Kidney (tissue), 14 donors: ENCODE measurements around the gene MFGE8. TPM values are rescaled to one million over a fixed set of nuclear protein-coding genes. Genes with fewer than 3 reads are reported as not detected.

Experiments
- DNase-seq, 5 donors: peaks; one replicate each; pipeline ENCODE4 v3.0.0-alpha.2; 2013 to 2020
- FAIRE-seq: peaks from 2 replicates; lab custom pipeline; 2012; peaks lifted over from hg19 to GRCh38; lab: Jason Lieb, UNC
- H3K27ac ChIP-seq, 2 donors: one replicate each; pipeline ENCODE4 v1.7.0; 2013; ENCODE audit warnings: low read depth in 2 of 2, low read length in 2 of 2, inconsistent platforms in 1 of 2
- H3K27me3 ChIP-seq: one replicate; pipeline ENCODE4 v1.7.1; 2013; ENCODE audit warnings: low read length, inconsistent platforms; ENCODE audit not compliant: control insufficient read depth, insufficient read depth
- H3K36me3 ChIP-seq, 3 donors: one replicate each; pipeline versions ENCODE4 v1.7.0 to v1.7.1; 2013; ENCODE audit warnings: low read length in 3 of 3, control low read depth in 1 of 3, inconsistent platforms in 1 of 3; ENCODE audit not compliant: insufficient read depth in 3 of 3, control insufficient read depth in 2 of 3
- H3K4me1 ChIP-seq, 3 donors: one replicate each; pipeline versions ENCODE4 v1.7.0 to v1.7.1; 2013; ENCODE audit warnings: low read length in 3 of 3, inconsistent platforms in 1 of 3, low read depth in 1 of 3; ENCODE audit not compliant: control insufficient read depth in 2 of 3, insufficient read depth in 2 of 3
- H3K4me3 ChIP-seq, 3 donors: one replicate each; pipeline versions ENCODE4 v1.7.0 to v1.8.1; 2013; ENCODE audit warnings: low read length in 3 of 3, control low read depth in 1 of 3, inconsistent platforms in 1 of 3
- H3K9ac ChIP-seq, 3 donors: one replicate each; pipeline versions ENCODE4 v1.7.0 to v1.7.1; 2013; ENCODE audit warnings: low read length in 3 of 3, control low read depth in 1 of 3, inconsistent platforms in 1 of 3
- H3K9me3 ChIP-seq, 3 donors: one replicate each; pipeline versions ENCODE4 v1.7.0 to v1.7.1; 2013; ENCODE audit warnings: low read length in 3 of 3, control low read depth in 1 of 3, inconsistent platforms in 1 of 3; ENCODE audit not compliant: control insufficient read depth in 2 of 3, insufficient read depth in 1 of 3
- CTCF ChIP-seq: IDR thresholded peaks from 3 replicates; pipeline ENCODE4 v1.5.1; 2012; ENCODE audit warnings: mild to moderate bottlenecking, moderate library complexity, borderline replicate concordance; ENCODE audit not compliant: insufficient read depth; ENCODE audit errors: extremely low read depth
- intact Hi-C: fragments of 100-400 bp; cut with DNase I; formaldehyde crosslinking; loops from one replicate; pipeline ENCODE4 v1.11.1; 2022
- polyA plus RNA-seq: library from polyadenylated mRNA; stranded (reverse); fragments of 350-450 nt; fragmentation: Illumina TruSeq; extraction: RNeasy Lipid Tissue Mini Kit (QIAGEN cat#74804); gene quantifications from one replicate; pipeline ENCODE4 v1.2.3, GENCODE V29; 2014; ENCODE audit warnings: low read depth, low replicate concordance; ENCODE audit not compliant: insufficient read depth
- total RNA-seq: library from RNA; stranded (reverse); fragmentation: NEBNext Ultra II Directional; extraction: Animal tissue kit (Norgen Biotek cat#: 25700); gene quantifications from one replicate; pipeline ENCODE4 v1.2.1, GENCODE V29; 2021
- donor health status: control.
- donor health status: control.
- donor health status: control.
- donor health status: control.
- donor health status: control.
- donor health status: DM: yes; HTN: yes; CAD: no.
- donor health status: Normal renal cell carcinoma (clear cell type).

MFGE8 gene
- total and polyA plus RNA-seq, 2 donors from 2014 or later, result 88.0 to 184 TPM

DNA sequence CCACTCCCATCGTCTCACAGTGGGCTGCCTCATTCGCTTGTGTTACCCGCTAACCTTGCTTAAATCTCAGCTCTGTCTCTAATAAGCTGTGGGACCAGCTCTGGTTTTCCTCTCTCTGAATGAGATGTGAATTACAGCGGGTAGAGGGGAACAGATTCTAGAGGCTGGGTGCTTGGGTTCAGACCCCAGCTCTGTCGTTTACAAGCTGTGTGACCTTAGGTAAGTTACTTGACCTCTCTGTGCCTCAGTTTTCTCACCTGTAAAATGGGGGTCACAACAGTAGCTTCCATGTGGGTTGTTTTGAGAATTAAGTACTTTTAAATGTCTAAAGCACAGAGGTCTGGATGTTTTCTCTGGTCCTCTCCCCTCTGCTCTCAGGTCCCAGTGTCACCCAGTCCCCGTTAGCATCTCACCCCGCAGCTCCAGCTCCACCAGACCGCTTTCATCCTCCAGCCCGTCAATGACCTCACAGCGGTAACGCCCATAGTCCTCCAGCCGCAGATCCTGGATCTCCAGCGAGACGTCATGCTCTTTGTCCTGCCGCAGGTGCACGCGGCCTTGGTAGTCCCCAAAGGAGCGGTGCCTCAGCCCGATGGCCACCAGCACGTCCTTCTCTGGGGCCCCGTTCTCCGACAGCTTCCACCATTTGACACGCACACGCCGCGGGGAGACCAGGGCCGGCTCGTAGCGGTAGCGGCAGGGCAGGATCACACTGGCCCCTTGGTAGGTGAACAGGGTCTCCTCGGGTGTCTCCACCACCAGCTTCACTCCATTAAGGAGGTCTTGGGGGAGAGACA is 32.0 kb downstream of the MFGE8 start:
- no peaks in the 10 kb centered on the region for H3K9me3 ChIP-seq
- FAIRE-seq (no peak), DNase-seq (no peak)
- H3K4me1 ChIP-seq, result no peaks in the 10 kb centered on the region
- no peak for TF ChIP-seq CTCF
- no peak overlapping the region for H3K27ac ChIP-seq
- H3K27me3 ChIP-seq, result no peaks in the 10 kb centered on the region
- no peak overlapping the region for H3K9ac ChIP-seq
- intact Hi-C loops, result no loop called here
- no peaks in the 10 kb centered on the region for H3K36me3 ChIP-seq
- no peak overlapping the region for H3K4me3 ChIP-seq

DNA sequence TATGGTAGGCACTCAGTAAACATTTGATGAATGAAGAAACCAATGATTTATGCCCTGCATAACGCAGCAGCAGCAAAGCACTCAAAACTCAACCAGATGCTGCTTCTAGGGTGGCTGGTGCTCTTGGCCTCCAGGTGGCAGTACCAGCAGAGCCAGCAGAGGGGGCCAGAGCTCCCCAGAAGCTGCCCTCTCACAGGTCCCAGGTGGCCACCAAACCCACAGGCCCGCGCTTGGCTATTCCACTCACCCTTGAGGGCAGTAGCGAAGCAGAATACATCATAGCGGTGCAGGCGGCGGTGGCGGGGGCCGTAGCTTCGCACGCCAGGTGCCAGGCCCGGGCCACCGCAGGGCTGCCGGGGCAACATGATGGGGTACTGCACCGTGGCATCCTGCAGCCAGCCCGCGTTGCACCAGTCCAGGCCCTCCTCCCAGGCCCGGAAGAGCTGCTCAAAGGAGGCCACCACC is 34.4 kb downstream of the MFGE8 start:
- FAIRE-seq (no peak), DNase-seq (peak in 3 of 5 donors; percentile 31 to 39 (median 36))
- H3K27me3 ChIP-seq, result no peaks in the 10 kb centered on the region
- no peaks in the 10 kb centered on the region for H3K4me1 ChIP-seq
- no peaks in the 10 kb centered on the region for H3K36me3 ChIP-seq
- no peak overlapping the region for H3K9ac ChIP-seq
- intact Hi-C loops, result no loop called here
- no peaks in the 10 kb centered on the region for H3K9me3 ChIP-seq
- H3K27ac ChIP-seq, result no peak overlapping the region
- no peak overlapping the region for H3K4me3 ChIP-seq
- peak; percentile 23 for TF ChIP-seq CTCF

DNA sequence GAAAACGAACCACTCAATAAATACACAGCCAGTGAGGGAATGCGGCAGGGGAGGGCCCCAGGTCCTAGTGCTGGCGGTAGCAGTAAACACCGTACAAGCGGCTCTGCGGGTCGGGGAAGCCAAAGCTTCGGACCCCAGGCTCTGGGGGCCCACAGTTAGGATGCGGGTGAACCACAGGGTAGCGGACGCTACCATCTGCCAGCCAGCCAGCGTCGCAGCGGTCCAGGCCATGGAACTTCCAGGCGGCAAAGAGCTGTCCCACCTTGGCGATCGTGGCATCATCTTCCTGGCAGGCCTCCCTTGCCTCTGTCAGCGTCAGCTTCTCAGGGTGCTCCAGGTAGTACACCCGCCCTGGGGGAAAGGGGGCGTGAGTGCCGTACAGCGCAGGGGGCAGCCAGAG is 35.3 kb downstream of the MFGE8 start:
- no peak for TF ChIP-seq CTCF
- Histone ChIP-seq H3K27me3 (no peaks in the 10 kb centered on the region), H3K9me3 (no peaks in the 10 kb centered on the region), H3K27ac (no peak overlapping the region), H3K4me1 (no peaks in the 10 kb centered on the region), H3K36me3 (no peaks in the 10 kb centered on the region), H3K4me3 (no peak overlapping the region), H3K9ac (no peak overlapping the region)
- DNase-seq (no peak), FAIRE-seq (no peak)
- intact Hi-C loops, result no loop called here
